ENCODE measurements around the gene SLC38A11. TPM values are rescaled to one million over a fixed set of nuclear protein-coding genes. Genes with fewer than 3 reads are reported as not detected.

Gene SLC38A11
- total and polyA plus RNA-seq, 2 of the 8 experiments (the other 6 are each of a cell fraction or from before 2014, with no cell fraction given) = not detected

- Histone ChIP-seq H2BK12ac (ENCODE audit: low read depth, low read length) (no peak overlapping the region; the same call in 1 of the 2 replicates), H3K14ac (ENCODE audit: insufficient read length) (no peak overlapping the region), H3K23me2 (ENCODE audit: low read depth, low read length) (no peaks in the 10 kb centered on the region), H2BK15ac (ENCODE audit: low read length) (no peak overlapping the region), H3K56ac (replicated peaks; ENCODE audit: insufficient read length, low read depth, low read length) (no peak overlapping the region), H2BK5ac (ENCODE audit: low read depth, low read length) (no peak overlapping the region), H3K4me2 (ENCODE audit: insufficient read depth in 1 of 2, low read depth in 2 of 2, low read length in 2 of 2) (peak overlapping the region in 1 of 2 experiments; percentile 21; a peak in 1 of 4 replicates), H3K4me1 (replicated peaks in 1 of 4; ENCODE audit: control insufficient read depth in 3 of 4, insufficient read depth in 4 of 4, low read length in 3 of 4) (peaks cover 0 to 6% (median under 1%) of the 10 kb centered on the region in 4 experiments; a peak in 2 of 7 replicates), H3K9me3 (ENCODE audit: insufficient read depth in 2 of 2, low read depth in 1 of 2, low read length in 1 of 2) (no peaks in the 10 kb centered on the region), H2BK120ac (replicated peaks; ENCODE audit: low read depth, low read length) (no peak overlapping the region), H2AFZ (ENCODE audit: low read length) (peak overlapping the region; percentile 58; the same call in 1 of the 2 replicates), H2BK20ac (ENCODE audit: low read length) (no peak overlapping the region), H4K5ac (ENCODE audit: insufficient read length, low read depth, low read length) (no peak overlapping the region), H3K27ac (ENCODE audit: low read depth, low read length) (no peak overlapping the region), H2AK5ac (ENCODE audit: low read depth, low read length) (no peak overlapping the region), H3K23ac (ENCODE audit: insufficient read length) (no peak overlapping the region), H3K36me3 (ENCODE audit: control insufficient read depth in 2 of 4, insufficient read depth in 4 of 4, low read length in 3 of 4) (no peaks in the 10 kb centered on the region), H3K4me3 (ENCODE audit: extremely low read depth in 1 of 4, insufficient read depth in 2 of 4, low read depth in 3 of 4, low read length in 4 of 4) (no peak overlapping the region), H3K27me3 (replicated peaks in 1 of 4; ENCODE audit: control insufficient read depth in 3 of 4, extremely low read depth in 1 of 4, insufficient read depth in 3 of 4, low read length in 3 of 4) (no peaks in the 10 kb centered on the region), H4K91ac (replicated peaks; ENCODE audit: insufficient read length, low read length) (no peak overlapping the region), H4K20me1 (replicated peaks in 1 of 2; ENCODE audit: control insufficient read depth in 1 of 2, insufficient read depth in 2 of 2, low read length in 2 of 2) (no peaks in the 10 kb centered on the region), H4K8ac (ENCODE audit: extremely low read depth, insufficient read depth, low read length) (no peak overlapping the region), H3K18ac (ENCODE audit: extremely low read depth, low read length) (no peak overlapping the region), H3K4ac (replicated peaks; ENCODE audit: insufficient read length, low read depth, low read length) (no peak overlapping the region), H3K79me1 (ENCODE audit: low read depth, low read length) (no peaks in the 10 kb centered on the region), H3K79me2 (ENCODE audit: control insufficient read depth in 1 of 2, insufficient read depth in 2 of 2, low read length in 2 of 2) (no peaks in the 10 kb centered on the region), H3K9ac (replicated peaks in 1 of 4; ENCODE audit: extremely low read depth in 1 of 4, low read depth in 3 of 4, low read length in 3 of 4) (no peak overlapping the region)
- 88% methylated on average over 3 of the region's 3 CpGs; no CpG with 5 or more reads in 1 of the 2 experiments for WGBS, 2 experiments (ENCODE audit: extremely low coverage in 1 of 2, insufficient coverage in 1 of 2, insufficient read length in 1 of 2, insufficient replicate concordance in 2 of 2, low coverage in 1 of 2, low lambda C conversion rate in 2 of 2, missing lambda C conversion rate in 1 of 2)
- FAIRE-seq = no peak
- ChIA-PET POLR2A (ENCODE audit: partially characterized antibody) (no interaction called here), CTCF (ENCODE audit: partially characterized antibody) (no interaction called here)
- TF ChIP-seq SUZ12 (IDR thresholded peaks at IDR 0.05; ENCODE audit: low read length) = no peak
- no peak for TF ChIP-seq BRCA1 (IDR thresholded peaks at IDR 0.05; ENCODE audit: low read depth, low read length)
- TF ChIP-seq POLR2AphosphoS5 (IDR thresholded peaks at IDR 0.05; ENCODE audit: low read depth, low read length) = no peak
- TF ChIP-seq ASH2L (IDR thresholded peaks at IDR 0.05; ENCODE audit: low read length) = no peak
- DNase-seq (ENCODE audit: low read depth in 1 of 2, low spot score in 2 of 2) = no peak
Observed at GRCh38 chr2:164898475-164898874, 56.9 kb downstream of the SLC38A11 start.

Measured in H1 (cell line).